HG03571 (cell line): ENCODE results near the gene ITIH4.

Experiments
- ATAC-seq: cut with Tn5 transposase; IDR thresholded peaks from one replicate; pipeline ENCODE4 v1.9.1; 2021; ENCODE audit not compliant: unreplicated experiment

The ITIH4 gene

GRCh38 chr3:52849656-52850055, 19.2 kb upstream of the ITIH4 start:
- ATAC-seq = no peak

GRCh38 chr3:52848617-52849016, 18.1 kb upstream of the ITIH4 start:
- ATAC-seq = no peak

GRCh38 chr3:52847726-52848125, 17.3 kb upstream of the ITIH4 start:
- no peak for ATAC-seq

- ATAC-seq = no peak
Observed at GRCh38 chr3:52847241-52847640, 16.8 kb upstream of the ITIH4 start.

GRCh38 chr3:52846432-52846965, 16.0 kb upstream of the ITIH4 start:
- no peak for ATAC-seq

GRCh38 chr3:52845691-52846431, 15.4 kb upstream of the ITIH4 start:
- no peak for ATAC-seq

GRCh38 chr3:52845157-52845556, 14.7 kb upstream of the ITIH4 start:
- no peak for ATAC-seq

GRCh38 chr3:52844290-52844975, 14.0 kb upstream of the ITIH4 start:
- no peak for ATAC-seq

GRCh38 chr3:52843881-52844280, 13.4 kb upstream of the ITIH4 start:
- no peak for ATAC-seq

GRCh38 chr3:52843108-52843865, 12.8 kb upstream of the ITIH4 start:
- ATAC-seq = no peak

GRCh38 chr3:52842424-52842823, 12.0 kb upstream of the ITIH4 start:
- ATAC-seq = no peak

- no peak for ATAC-seq
Observed at GRCh38 chr3:52841981-52842340, 11.5 kb upstream of the ITIH4 start.

GRCh38 chr3:52841211-52841980, 10.9 kb upstream of the ITIH4 start:
- ATAC-seq = no peak

GRCh38 chr3:52839892-52840545, 9.5 kb upstream of the ITIH4 start:
- no peak for ATAC-seq

GRCh38 chr3:52839268-52839575, 8.8 kb upstream of the ITIH4 start:
- no peak for ATAC-seq

- no peak for ATAC-seq
Observed at GRCh38 chr3:52838561-52839267, 8.2 kb upstream of the ITIH4 start.

- no peak for ATAC-seq
Observed at GRCh38 chr3:52836986-52837385, 6.5 kb upstream of the ITIH4 start.

GRCh38 chr3:52836471-52836845, 6.0 kb upstream of the ITIH4 start:
- ATAC-seq = no peak

- no peak for ATAC-seq
Observed at GRCh38 chr3:52835766-52836470, 5.4 kb upstream of the ITIH4 start.
